Keratinocyte (primary cell): ENCODE results near the gene LBP. TPM values are rescaled to one million over a fixed set of nuclear protein-coding genes. Genes with fewer than 3 reads are reported as not detected.
"Not testable (repeated sequence)": the region's sequence is repeated elsewhere in the genome, so short reads cannot be mapped to it uniquely, and the experiment has no call there.

Source experiments
- DNase-seq: peaks from one replicate; pipeline ENCODE4 v3.0.0-alpha.2; 2011; ENCODE audit warnings: low read depth, missing footprints, low spot score
- FAIRE-seq: peaks from 2 replicates; lab custom pipeline; 2011; peaks lifted over from hg19 to GRCh38; lab: Jason Lieb, UNC
- H2AFZ ChIP-seq: 2 replicates; pipeline ENCODE4 v1.6.0; 2012; ENCODE audit warnings: low read length, control low read depth, inconsistent platforms; ENCODE audit not compliant: control insufficient read depth
- H3K27ac ChIP-seq: 2 replicates; pipeline ENCODE4 v1.5.1; 2011; ENCODE audit warnings: low read length; ENCODE audit not compliant: control insufficient read depth, insufficient read depth
- H3K27me3 ChIP-seq: 3 replicates; pipeline ENCODE4 v1.6.0; 2011; ENCODE audit warnings: low read length; ENCODE audit not compliant: control insufficient read depth, insufficient read depth; ENCODE audit errors: extremely low read depth
- H3K36me3 ChIP-seq, 2 experiments: 2 replicates in 1 of 2; 3 replicates in 1 of 2; pipeline ENCODE4 v1.5.1; 2011; ENCODE audit warnings: low read length in 2 of 2, mild to moderate bottlenecking in 1 of 2; ENCODE audit not compliant: control insufficient read depth in 2 of 2, insufficient read depth in 2 of 2; ENCODE audit errors: extremely low read depth in 1 of 2
- H3K4me1 ChIP-seq: 3 replicates; pipeline ENCODE4 v1.5.1; 2011; ENCODE audit warnings: low read length; ENCODE audit not compliant: control insufficient read depth, insufficient read depth; ENCODE audit errors: extremely low read depth
- H3K4me2 ChIP-seq: 3 replicates; pipeline ENCODE4 v1.6.0; 2011; ENCODE audit warnings: low read depth, low read length; ENCODE audit not compliant: control insufficient read depth, insufficient read depth; ENCODE audit errors: extremely low read depth
- H3K4me3 ChIP-seq, 3 experiments: fragments of 200-600 bp in 1 of 3; sonication (generic) in 1 of 3; 2 replicates in 2 of 3; 3 replicates in 1 of 3; pipeline ENCODE4 v1.5.1; 2011 to 2016; ENCODE audit warnings: low read length in 3 of 3, mild to moderate bottlenecking in 3 of 3, control low read depth in 2 of 3, inconsistent platforms in 1 of 3, low read depth in 1 of 3, mixed read lengths in 1 of 3, mixed run types in 1 of 3, moderate library complexity in 1 of 3; ENCODE audit not compliant: control insufficient read depth in 2 of 3, insufficient read depth in 2 of 3; ENCODE audit errors: extremely low read depth in 1 of 3
- H3K79me2 ChIP-seq: 2 replicates; pipeline ENCODE4 v1.6.0; 2012; ENCODE audit warnings: low read length; ENCODE audit not compliant: control insufficient read depth, insufficient read depth
- H3K9ac ChIP-seq: 3 replicates; pipeline ENCODE4 v1.6.0; 2011; ENCODE audit warnings: low read length; ENCODE audit not compliant: control insufficient read depth, insufficient read depth; ENCODE audit errors: extremely low read depth
- H3K9me1 ChIP-seq: 3 replicates; pipeline ENCODE4 v1.6.0; 2011; ENCODE audit warnings: low read length; ENCODE audit not compliant: control insufficient read depth, insufficient read depth; ENCODE audit errors: extremely low read depth
- H3K9me3 ChIP-seq: 2 replicates; pipeline ENCODE4 v1.5.1; 2012; ENCODE audit warnings: low read depth, low read length; ENCODE audit not compliant: control insufficient read depth
- H4K20me1 ChIP-seq: 3 replicates; pipeline ENCODE4 v1.6.0; 2011; ENCODE audit warnings: low read length; ENCODE audit not compliant: control insufficient read depth, insufficient read depth; ENCODE audit errors: extremely low read depth
- CTCF ChIP-seq, 3 experiments: IDR thresholded peaks in 1 of 3; conservative IDR thresholded peaks in 1 of 3; optimal IDR thresholded peaks in 1 of 3; 2 replicates in 2 of 3; 3 replicates in 1 of 3; pipeline versions ENCODE3 to v1.5.1; 2011; ENCODE audit warnings: low read length in 3 of 3, mild to moderate bottlenecking in 3 of 3, moderate library complexity in 2 of 3, control low read depth in 1 of 3, inconsistent platforms in 1 of 3; ENCODE audit not compliant: insufficient read depth in 2 of 3; ENCODE audit errors: extremely low read depth in 1 of 3
- EZH2 ChIP-seq: IDR thresholded peaks from one replicate; pipeline ENCODE4 v1.6.1; 2012; ENCODE audit warnings: inconsistent platforms, mild to moderate bottlenecking, low read length, moderate library complexity
- dilution Hi-C: fragments of 300-500 bp; cut with MboI; formaldehyde crosslinking; loops from one replicate; pipeline ENCODE4 v1.7.0; 2020; ENCODE audit warnings: low sequenced_read_pairs; ENCODE audit not compliant: extremely low pct_ligation_motif_present
- polyA plus RNA-seq, 5 experiments: library from polyadenylated mRNA; depleted of rRNA in 3 of 5; stranded (reverse) in 3 of 5; stranded (forward) in 1 of 5; unstranded in 1 of 5; fragments of >200 nt; gene quantifications; 1 replicate in 1 of 5; 2 replicates in 3 of 5; 3 replicates in 1 of 5; pipeline versions ENCODE4 v1.2.1 to v1.2.3, GENCODE V29; 2011 to 2012; ENCODE audit warnings: missing spikeins in 2 of 5, low read depth in 1 of 5, low replicate concordance in 1 of 5

The LBP gene
- polyA plus RNA-seq, 1 donor (not counting 4 experiments of a cell fraction or from before 2014, with no cell fraction given), result not detected

- H3K9me1 ChIP-seq, result peaks cover 2% of the 10 kb centered on the region
- no peak overlapping the region for H3K4me2 ChIP-seq
- H3K4me3 ChIP-seq, result no peak overlapping the region
- no peaks in the 10 kb centered on the region for H3K36me3 ChIP-seq
- peaks cover 15% of the 10 kb centered on the region for H3K27me3 ChIP-seq
- H4K20me1 ChIP-seq, result no peaks in the 10 kb centered on the region
- no peak for DNase-seq
- H3K9me3 ChIP-seq, result no peaks in the 10 kb centered on the region
- no peak overlapping the region for H3K9ac ChIP-seq
- peaks cover 5% of the 10 kb centered on the region for H3K4me1 ChIP-seq
- dilution Hi-C loops, result no loop called here
- FAIRE-seq, result no peak
- H3K79me2 ChIP-seq, result no peaks in the 10 kb centered on the region
- no peak overlapping the region for H2AFZ ChIP-seq
- H3K27ac ChIP-seq, result no peak overlapping the region
- TF ChIP-seq EZH2, result no peak
- no peak for TF ChIP-seq CTCF (optimal IDR thresholded peaks at IDR 0.05 in 1 of 3, IDR thresholded peaks at IDR 0.05 in 1 of 3, conservative IDR thresholded peaks at IDR 0.05 in 1 of 3; ENCODE audit: extremely low read depth in 1 of 3, insufficient read depth in 2 of 3, low read length in 3 of 3)
These were observed 32.6 kb upstream of the LBP start for GRCh38 chr20:38313676-38314075.

GRCh38 chr20:38314350-38314749 is 31.9 kb upstream of the LBP start:
- H3K4me2 ChIP-seq, dilution Hi-C loops, FAIRE-seq: not testable (repeated sequence)

GRCh38 chr20:38315290-38315966 is 30.9 kb upstream of the LBP start:
- H3K4me1 ChIP-seq, result peaks cover 5% of the 10 kb centered on the region
- no peak for DNase-seq
- peaks cover 2% of the 10 kb centered on the region for H3K9me1 ChIP-seq
- dilution Hi-C loops, result no loop called here
- H4K20me1 ChIP-seq, result no peaks in the 10 kb centered on the region
- FAIRE-seq, result no peak
- no peak overlapping the region for H3K27ac ChIP-seq
- H3K27me3 ChIP-seq, result peaks cover 15% of the 10 kb centered on the region
- no peak overlapping the region for H3K9ac ChIP-seq
- H3K4me2 ChIP-seq, result no peak overlapping the region
- no peaks in the 10 kb centered on the region for H3K79me2 ChIP-seq
- H3K36me3 ChIP-seq, result no peaks in the 10 kb centered on the region
- H2AFZ ChIP-seq, result no peak overlapping the region
- no peaks in the 10 kb centered on the region for H3K9me3 ChIP-seq
- no peak overlapping the region for H3K4me3 ChIP-seq
- peak in 1 of 3 experiments; percentile 44 for TF ChIP-seq CTCF (optimal IDR thresholded peaks at IDR 0.05 in 1 of 3, IDR thresholded peaks at IDR 0.05 in 1 of 3, conservative IDR thresholded peaks at IDR 0.05 in 1 of 3; ENCODE audit: extremely low read depth in 1 of 3, insufficient read depth in 2 of 3, low read length in 3 of 3)
- TF ChIP-seq EZH2, result no peak

More at GRCh38 chr20:38314350-38314749, 31.9 kb upstream of the LBP start:
- H3K9me1 ChIP-seq, H3K79me2 ChIP-seq, H3K9me3 ChIP-seq, H3K4me1 ChIP-seq, H3K9ac ChIP-seq, H4K20me1 ChIP-seq, H2AFZ ChIP-seq, H3K27ac ChIP-seq, DNase-seq, H3K36me3 ChIP-seq, H3K4me3 ChIP-seq: not testable (repeated sequence)
- H3K27me3 ChIP-seq, result peaks cover 15% of the 10 kb centered on the region
